Thyroid gland (tissue), 4 donors: ENCODE results near the gene S100A9.

Experiments used
- POLR2A ChIP-seq, 2 donors: fragments of 450-650 bp; IDR thresholded peaks; one replicate each; pipeline ENCODE4 v1.6.1; 2017; ENCODE audit warnings: antibody characterized with exemption in 2 of 2, mild to moderate bottlenecking in 2 of 2, moderate library complexity in 1 of 2
- TF ChIP-seq, protein P1 (sequence below), 6 experiments: fragments of 200-600 bp in 3 of 6; fragments of 450-650 bp in 3 of 6; sonication (generic) in 3 of 6; IDR thresholded peaks; one replicate each; pipeline ENCODE4 v1.5.1; 2016 to 2019; ENCODE audit warnings: antibody characterized with exemption in 6 of 6, mild to moderate bottlenecking in 2 of 6, inconsistent platforms in 1 of 6, moderate library complexity in 1 of 6

DNA sequence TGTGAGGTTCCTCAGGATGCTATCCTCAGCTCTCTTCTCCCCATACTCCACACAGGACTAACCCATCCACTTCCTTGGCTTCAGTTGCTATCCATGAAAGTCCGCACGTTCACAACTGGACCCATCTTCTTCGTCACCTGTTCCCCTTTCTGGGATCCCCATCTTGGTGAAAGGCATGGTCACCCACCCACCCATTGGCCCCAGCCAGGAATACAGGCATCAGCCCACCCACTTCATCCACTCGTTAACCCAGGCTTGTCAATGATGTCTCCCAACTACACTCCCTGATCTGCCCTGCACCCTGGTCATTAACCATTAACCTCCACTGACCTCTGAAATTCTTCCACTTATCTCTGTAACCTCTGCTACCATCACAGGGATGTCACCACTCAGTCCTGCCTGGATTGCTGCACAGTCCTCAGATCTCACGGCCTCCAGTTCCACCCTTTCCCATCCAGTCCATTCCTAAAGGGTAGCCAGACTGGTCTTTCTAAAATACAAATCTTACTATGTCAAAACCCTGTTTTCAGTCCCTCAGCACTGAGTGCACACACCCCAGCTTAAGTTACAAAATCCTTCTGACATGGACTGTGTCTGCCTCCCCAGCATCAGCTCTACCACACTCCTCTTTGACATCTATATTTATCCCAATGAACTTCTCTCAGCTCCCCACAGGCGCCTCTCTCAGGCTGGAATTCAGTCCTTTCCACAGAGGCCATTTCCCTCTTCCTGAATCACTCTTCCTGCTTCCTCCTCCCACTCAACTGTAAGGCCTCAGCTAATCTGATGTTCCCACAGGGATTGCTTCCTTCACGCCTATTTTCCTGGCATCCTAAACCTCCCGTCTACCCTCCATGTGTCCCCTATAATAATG lies 19.4 kb upstream of the S100A9 start:
- no peak for TF ChIP-seq POLR2A (IDR thresholded peaks at IDR 0.05)
- TF ChIP-seq, protein P1, sequence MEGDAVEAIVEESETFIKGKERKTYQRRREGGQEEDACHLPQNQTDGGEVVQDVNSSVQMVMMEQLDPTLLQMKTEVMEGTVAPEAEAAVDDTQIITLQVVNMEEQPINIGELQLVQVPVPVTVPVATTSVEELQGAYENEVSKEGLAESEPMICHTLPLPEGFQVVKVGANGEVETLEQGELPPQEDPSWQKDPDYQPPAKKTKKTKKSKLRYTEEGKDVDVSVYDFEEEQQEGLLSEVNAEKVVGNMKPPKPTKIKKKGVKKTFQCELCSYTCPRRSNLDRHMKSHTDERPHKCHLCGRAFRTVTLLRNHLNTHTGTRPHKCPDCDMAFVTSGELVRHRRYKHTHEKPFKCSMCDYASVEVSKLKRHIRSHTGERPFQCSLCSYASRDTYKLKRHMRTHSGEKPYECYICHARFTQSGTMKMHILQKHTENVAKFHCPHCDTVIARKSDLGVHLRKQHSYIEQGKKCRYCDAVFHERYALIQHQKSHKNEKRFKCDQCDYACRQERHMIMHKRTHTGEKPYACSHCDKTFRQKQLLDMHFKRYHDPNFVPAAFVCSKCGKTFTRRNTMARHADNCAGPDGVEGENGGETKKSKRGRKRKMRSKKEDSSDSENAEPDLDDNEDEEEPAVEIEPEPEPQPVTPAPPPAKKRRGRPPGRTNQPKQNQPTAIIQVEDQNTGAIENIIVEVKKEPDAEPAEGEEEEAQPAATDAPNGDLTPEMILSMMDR (IDR thresholded peaks at IDR 0.05): no peak
